Kidney (tissue), 14 donors: ENCODE measurements around the gene VRK2. TPM values are rescaled to one million over a fixed set of nuclear protein-coding genes. Genes with fewer than 3 reads are reported as not detected.
A peak's percentile ranks its signal among the peaks of the same experiment; 100 is the strongest.
"Not testable (repeated sequence)": the region's sequence is repeated elsewhere in the genome, so short reads cannot be mapped to it uniquely, and the experiment has no call there.

ENCODE experiments used
- DNase-seq, 5 donors: peaks; one replicate each; pipeline ENCODE4 v3.0.0-alpha.2; 2013 to 2020
- FAIRE-seq: peaks from 2 replicates; lab custom pipeline; 2012; peaks lifted over from hg19 to GRCh38; lab: Jason Lieb, UNC
- H3K27ac ChIP-seq, 2 donors: one replicate each; pipeline ENCODE4 v1.7.0; 2013; ENCODE audit warnings: low read depth in 2 of 2, low read length in 2 of 2, inconsistent platforms in 1 of 2
- H3K27me3 ChIP-seq: one replicate; pipeline ENCODE4 v1.7.1; 2013; ENCODE audit warnings: low read length, inconsistent platforms; ENCODE audit not compliant: control insufficient read depth, insufficient read depth
- H3K36me3 ChIP-seq, 3 donors: one replicate each; pipeline versions ENCODE4 v1.7.0 to v1.7.1; 2013; ENCODE audit warnings: low read length in 3 of 3, control low read depth in 1 of 3, inconsistent platforms in 1 of 3; ENCODE audit not compliant: insufficient read depth in 3 of 3, control insufficient read depth in 2 of 3
- H3K4me1 ChIP-seq, 3 donors: one replicate each; pipeline versions ENCODE4 v1.7.0 to v1.7.1; 2013; ENCODE audit warnings: low read length in 3 of 3, inconsistent platforms in 1 of 3, low read depth in 1 of 3; ENCODE audit not compliant: control insufficient read depth in 2 of 3, insufficient read depth in 2 of 3
- H3K4me3 ChIP-seq, 3 donors: one replicate each; pipeline versions ENCODE4 v1.7.0 to v1.8.1; 2013; ENCODE audit warnings: low read length in 3 of 3, control low read depth in 1 of 3, inconsistent platforms in 1 of 3
- H3K9ac ChIP-seq, 3 donors: one replicate each; pipeline versions ENCODE4 v1.7.0 to v1.7.1; 2013; ENCODE audit warnings: low read length in 3 of 3, control low read depth in 1 of 3, inconsistent platforms in 1 of 3
- H3K9me3 ChIP-seq, 3 donors: one replicate each; pipeline versions ENCODE4 v1.7.0 to v1.7.1; 2013; ENCODE audit warnings: low read length in 3 of 3, control low read depth in 1 of 3, inconsistent platforms in 1 of 3; ENCODE audit not compliant: control insufficient read depth in 2 of 3, insufficient read depth in 1 of 3
- intact Hi-C: fragments of 100-400 bp; cut with DNase I; formaldehyde crosslinking; loops from one replicate; pipeline ENCODE4 v1.11.1; 2022
- polyA plus RNA-seq: library from polyadenylated mRNA; stranded (reverse); fragments of 350-450 nt; fragmentation: Illumina TruSeq; extraction: RNeasy Lipid Tissue Mini Kit (QIAGEN cat#74804); gene quantifications from one replicate; pipeline ENCODE4 v1.2.3, GENCODE V29; 2014; ENCODE audit warnings: low read depth, low replicate concordance; ENCODE audit not compliant: insufficient read depth
- total RNA-seq: library from RNA; stranded (reverse); fragmentation: NEBNext Ultra II Directional; extraction: Animal tissue kit (Norgen Biotek cat#: 25700); gene quantifications from one replicate; pipeline ENCODE4 v1.2.1, GENCODE V29; 2021
- TF ChIP-seq, protein P1 (sequence below): IDR thresholded peaks from 3 replicates; pipeline ENCODE4 v1.5.1; 2012; ENCODE audit warnings: mild to moderate bottlenecking, moderate library complexity, borderline replicate concordance; ENCODE audit not compliant: insufficient read depth; ENCODE audit errors: extremely low read depth
- donor health status: control.
- donor health status: control.
- donor health status: control.
- donor health status: control.
- donor health status: control.
- donor health status: DM: yes; HTN: yes; CAD: no.
- donor health status: Normal renal cell carcinoma (clear cell type).

VRK2 gene
- total and polyA plus RNA-seq, 2 donors from 2014 or later: 7.2 to 26.5 TPM

DNA sequence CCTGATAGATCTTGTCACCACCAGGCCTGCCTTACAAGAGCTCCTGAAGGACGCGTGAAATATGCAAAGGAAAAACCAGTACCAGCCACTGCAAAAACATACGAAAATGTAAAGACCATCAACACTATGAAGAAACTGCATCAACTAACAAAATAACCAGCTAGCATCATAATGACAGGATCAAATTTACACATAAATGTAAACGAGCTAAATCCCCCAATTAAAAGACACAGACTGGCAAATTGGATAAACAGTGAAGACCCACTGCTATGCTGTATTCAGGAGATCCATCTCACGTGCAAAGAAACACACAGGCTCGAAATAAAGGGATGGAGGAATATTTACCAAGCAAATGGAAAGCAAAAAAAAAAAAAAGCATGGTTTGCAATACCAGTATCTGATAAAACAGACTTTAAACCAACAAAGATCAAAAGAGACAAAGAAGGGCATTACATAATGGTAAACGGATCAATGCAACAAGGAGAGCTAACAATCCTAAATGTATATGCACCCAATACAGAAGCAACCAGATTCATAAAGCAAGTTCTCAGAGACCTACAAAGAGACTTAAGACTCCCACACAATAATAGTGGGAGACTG, 123.8 kb downstream of the VRK2 start:
- H3K9me3 ChIP-seq, DNase-seq, FAIRE-seq, H3K4me3 ChIP-seq, H3K27me3 ChIP-seq, H3K9ac ChIP-seq, intact Hi-C loops, H3K27ac ChIP-seq, H3K36me3 ChIP-seq, H3K4me1 ChIP-seq: not testable (repeated sequence)

DNA sequence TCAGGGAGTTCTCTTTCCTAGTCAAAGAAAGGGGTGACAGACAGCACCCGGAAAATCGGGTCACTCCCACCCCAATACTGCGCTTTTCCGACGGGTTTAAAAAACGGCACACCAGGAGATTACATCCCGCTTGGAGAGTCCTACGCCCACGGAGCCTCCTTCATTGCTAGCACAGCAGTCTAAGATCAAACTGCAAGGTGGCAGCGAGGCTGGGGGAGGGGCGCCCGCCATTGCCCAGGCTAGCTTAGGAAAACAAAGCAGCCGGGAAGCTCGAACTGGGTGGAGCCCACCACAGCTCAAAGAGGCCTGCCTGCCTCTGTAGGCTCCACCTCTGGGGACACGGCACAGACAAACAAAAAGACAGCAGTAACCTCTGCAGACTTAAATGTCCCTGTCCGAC, 125.2 kb downstream of the VRK2 start:
- H3K9me3 ChIP-seq, H3K36me3 ChIP-seq, H3K9ac ChIP-seq, FAIRE-seq, intact Hi-C loops, H3K27me3 ChIP-seq, H3K27ac ChIP-seq, H3K4me3 ChIP-seq, H3K4me1 ChIP-seq: not testable (repeated sequence)
- peak in 1 of 5 donors; percentile 28 for DNase-seq

DNA sequence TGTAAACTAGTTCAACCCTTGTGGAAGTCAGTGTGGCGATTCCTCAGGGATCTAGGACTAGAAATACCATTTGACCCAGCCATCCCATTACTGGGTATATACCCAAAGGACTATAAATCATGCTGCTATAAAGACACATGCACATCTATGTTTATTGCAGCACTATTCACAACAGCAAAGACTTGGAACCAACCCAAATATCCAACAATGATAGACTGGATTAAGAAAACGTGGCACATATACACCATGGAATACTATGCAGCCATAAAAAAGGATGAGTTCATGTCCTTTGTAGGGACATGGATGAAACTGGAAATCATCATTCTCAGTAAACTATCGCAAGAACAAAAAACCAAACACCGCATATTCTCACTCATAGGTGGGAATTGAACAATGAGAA, 130.6 kb downstream of the VRK2 start:
- H3K9me3 ChIP-seq, DNase-seq, FAIRE-seq, intact Hi-C loops, H3K27me3 ChIP-seq, H3K4me3 ChIP-seq, H3K27ac ChIP-seq, H3K9ac ChIP-seq, H3K4me1 ChIP-seq, H3K36me3 ChIP-seq: not testable (repeated sequence)

DNA sequence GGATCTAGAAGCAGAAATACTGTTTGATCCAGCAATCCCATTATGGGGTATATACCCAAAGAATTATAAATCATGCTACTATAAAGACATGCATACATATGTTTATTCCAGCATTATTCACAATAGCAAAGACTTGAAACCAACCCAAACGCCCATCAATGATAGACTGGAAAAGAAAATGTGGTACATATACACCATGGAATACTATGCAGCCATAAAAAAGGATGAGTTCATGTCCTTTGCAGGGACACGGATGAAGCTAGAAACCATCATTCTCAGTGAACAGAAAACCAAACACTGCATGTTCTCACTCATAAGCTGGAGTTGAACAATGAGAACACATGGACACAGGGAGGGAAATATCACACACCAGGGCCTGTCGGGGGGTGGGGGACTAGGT, 133.6 kb downstream of the VRK2 start:
- H3K4me1 ChIP-seq, H3K4me3 ChIP-seq, H3K27ac ChIP-seq, intact Hi-C loops, H3K9ac ChIP-seq, DNase-seq, H3K36me3 ChIP-seq, FAIRE-seq, H3K27me3 ChIP-seq, H3K9me3 ChIP-seq: not testable (repeated sequence)

DNA sequence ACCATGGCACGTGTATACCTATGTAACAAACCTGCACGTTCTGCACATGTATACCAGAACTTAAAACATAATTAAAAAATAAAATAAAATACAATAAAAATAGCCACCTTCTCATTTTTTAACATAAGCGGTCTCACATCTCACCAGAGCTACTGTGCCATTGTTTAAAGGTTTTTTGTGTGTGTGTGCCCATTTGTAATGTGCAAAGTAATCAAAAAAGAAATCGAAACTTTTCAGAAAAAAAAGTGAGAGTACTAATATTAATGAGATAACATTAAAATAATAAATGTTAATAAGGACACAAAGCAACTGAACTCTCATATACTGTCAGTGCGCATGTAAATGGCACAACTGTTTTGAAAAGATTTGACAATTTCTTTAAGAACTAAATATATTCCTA, 134.0 kb downstream of the VRK2 start:
- Histone ChIP-seq H3K27me3 (no peaks in the 10 kb centered on the region), H3K27ac (no peak overlapping the region), H3K9me3 (no peaks in the 10 kb centered on the region), H3K9ac (no peak overlapping the region), H3K4me1 (no peaks in the 10 kb centered on the region), H3K36me3 (no peaks in the 10 kb centered on the region), H3K4me3 (no peak overlapping the region)
- intact Hi-C loops: no loop called here
- FAIRE-seq (no peak), DNase-seq (no peak)
- TF ChIP-seq, protein P1, sequence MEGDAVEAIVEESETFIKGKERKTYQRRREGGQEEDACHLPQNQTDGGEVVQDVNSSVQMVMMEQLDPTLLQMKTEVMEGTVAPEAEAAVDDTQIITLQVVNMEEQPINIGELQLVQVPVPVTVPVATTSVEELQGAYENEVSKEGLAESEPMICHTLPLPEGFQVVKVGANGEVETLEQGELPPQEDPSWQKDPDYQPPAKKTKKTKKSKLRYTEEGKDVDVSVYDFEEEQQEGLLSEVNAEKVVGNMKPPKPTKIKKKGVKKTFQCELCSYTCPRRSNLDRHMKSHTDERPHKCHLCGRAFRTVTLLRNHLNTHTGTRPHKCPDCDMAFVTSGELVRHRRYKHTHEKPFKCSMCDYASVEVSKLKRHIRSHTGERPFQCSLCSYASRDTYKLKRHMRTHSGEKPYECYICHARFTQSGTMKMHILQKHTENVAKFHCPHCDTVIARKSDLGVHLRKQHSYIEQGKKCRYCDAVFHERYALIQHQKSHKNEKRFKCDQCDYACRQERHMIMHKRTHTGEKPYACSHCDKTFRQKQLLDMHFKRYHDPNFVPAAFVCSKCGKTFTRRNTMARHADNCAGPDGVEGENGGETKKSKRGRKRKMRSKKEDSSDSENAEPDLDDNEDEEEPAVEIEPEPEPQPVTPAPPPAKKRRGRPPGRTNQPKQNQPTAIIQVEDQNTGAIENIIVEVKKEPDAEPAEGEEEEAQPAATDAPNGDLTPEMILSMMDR: no peak
